NK-92 (cell line): ENCODE measurements around the gene CFAP61.
"Not testable (repeated sequence)": the region's sequence is repeated elsewhere in the genome, so short reads cannot be mapped to it uniquely, and the experiment has no call there.

ENCODE experiments used
- DNase-seq: peaks from one replicate; lab custom pipeline; 2025; ENCODE audit not compliant: unreplicated experiment; lab: John Stamatoyannopoulos, UW

Gene CFAP61

GRCh38 chr20:20052074-20052970 lies at the start of gene CFAP61, which contains the start of gene CRNKL1:
TSS of gene CFAP61 (plus strand) at chr20:20052532. CDS start at chr20:20056654, 4,122 bp downstream.
TSS of gene CRNKL1 (minus strand) at chr20:20052466. CDS start at chr20:20052342, 124 bp downstream.
- peak; percentile 68 for DNase-seq

DNA sequence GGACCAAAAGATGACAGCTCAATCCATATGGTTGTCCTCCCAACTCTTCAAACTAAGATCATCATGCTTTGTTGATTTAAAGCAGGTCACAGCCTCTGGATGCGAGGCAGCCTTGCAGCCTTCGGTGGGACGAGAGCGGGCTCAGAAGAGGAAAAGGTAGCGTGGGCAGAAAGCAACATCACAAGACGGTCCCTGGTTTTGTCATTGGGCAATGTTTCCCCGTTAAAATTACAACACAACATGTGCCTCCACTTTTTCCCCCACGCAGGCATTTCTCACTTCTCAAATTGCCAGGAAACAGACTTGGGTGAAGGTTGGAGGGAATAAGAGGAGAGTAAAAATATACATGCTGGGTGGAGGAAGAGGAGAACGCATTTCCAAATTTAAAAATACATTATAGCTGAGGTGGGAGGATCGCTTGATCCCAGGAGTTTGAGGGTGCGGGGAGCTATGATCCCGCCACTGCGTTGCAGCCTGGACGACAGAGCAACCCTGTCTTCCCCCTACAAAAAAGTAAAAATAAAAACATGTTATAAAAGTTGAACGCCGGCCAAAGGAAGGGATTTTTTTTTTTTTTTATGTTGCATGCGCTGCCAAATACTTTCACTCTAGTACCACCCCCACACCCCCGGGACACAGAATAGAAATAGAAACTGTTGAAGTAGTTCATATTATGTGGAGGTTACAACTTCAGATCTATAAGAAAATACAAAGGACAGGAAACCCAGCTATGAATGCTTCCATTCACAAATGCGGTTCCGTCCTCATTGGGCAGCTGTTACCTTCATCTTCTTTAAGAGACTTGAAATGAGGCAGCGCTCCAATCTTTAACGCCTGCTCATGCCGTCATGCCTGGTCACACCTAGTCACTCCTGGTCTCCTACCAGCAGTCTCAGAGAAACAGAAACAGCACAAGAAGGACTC lies 49.0 kb upstream of the CFAP61 start:
- no peak for DNase-seq

GRCh38 chr20:20003955-20004322 lies 48.4 kb upstream of the CFAP61 start:
- DNase-seq = not testable (repeated sequence)

- no peak for DNase-seq
Measured at GRCh38 chr20:20005342-20005741, 47.0 kb upstream of the CFAP61 start.

GRCh38 chr20:20009784-20010253 lies 42.5 kb upstream of the CFAP61 start:
- DNase-seq = no peak

- no peak for DNase-seq
Measured at GRCh38 chr20:20010639-20011500, 41.5 kb upstream of the CFAP61 start.

- DNase-seq = no peak
Measured at GRCh38 chr20:20012541-20012940, 39.8 kb upstream of the CFAP61 start.

GRCh38 chr20:20014659-20015058 lies 37.7 kb upstream of the CFAP61 start:
- DNase-seq = no peak

DNA sequence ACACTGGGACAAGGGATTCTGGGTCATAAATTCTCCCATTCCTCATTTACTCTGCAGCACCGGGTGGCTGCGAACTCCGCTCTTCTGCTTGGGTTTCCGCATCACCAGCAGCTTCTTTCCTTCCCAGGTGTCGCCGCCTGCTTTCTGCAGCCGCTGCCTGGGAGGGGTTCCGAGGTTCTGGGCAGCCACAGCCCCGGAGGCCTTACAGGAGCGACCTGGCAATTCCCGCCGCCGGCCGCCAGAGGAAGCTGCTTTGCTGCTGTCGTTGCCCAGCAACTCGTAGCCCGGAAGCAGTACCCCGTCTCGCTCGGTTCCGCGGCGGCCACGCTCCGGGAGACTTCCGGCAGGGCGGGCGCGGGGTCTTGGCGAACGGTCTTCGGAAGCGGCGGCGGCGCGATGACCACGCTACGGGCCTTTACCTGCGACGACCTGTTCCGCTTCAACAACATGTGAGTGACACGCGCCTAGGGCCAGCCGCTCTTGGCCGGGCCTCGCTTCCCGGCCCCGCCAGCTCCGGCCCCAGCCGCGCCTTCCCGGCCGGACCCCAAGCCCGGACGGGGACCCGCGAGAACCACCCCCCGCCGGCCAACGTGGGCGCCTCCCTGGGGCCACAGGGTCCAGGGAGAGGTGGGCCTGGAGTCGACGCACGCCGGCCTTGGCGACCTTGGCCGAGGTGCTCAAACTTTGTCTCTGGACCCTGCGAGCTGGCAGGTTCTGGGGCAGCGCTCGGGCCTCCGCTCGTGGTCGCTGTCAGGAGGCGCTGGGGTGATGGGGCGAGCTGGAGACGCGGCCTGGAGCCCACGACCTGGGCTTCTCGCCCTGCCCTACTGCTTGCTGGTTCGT lies 35.1 kb upstream of the CFAP61 start, which contains the start of gene NAA20:
NAA20 (plus strand) TSS at position 362 of the 843 bp plus-strand sequence; CDS start at position 397, 35 bp downstream.
- no peak for DNase-seq

- DNase-seq = no peak
Measured at GRCh38 chr20:20017844-20018185, 34.5 kb upstream of the CFAP61 start.

GRCh38 chr20:20018366-20018765 lies 34.0 kb upstream of the CFAP61 start:
- no peak for DNase-seq

- no peak for DNase-seq
Measured at GRCh38 chr20:20019123-20019522, 33.2 kb upstream of the CFAP61 start.

GRCh38 chr20:20020908-20021307 lies 31.4 kb upstream of the CFAP61 start:
- no peak for DNase-seq

GRCh38 chr20:20021835-20022234 lies 30.5 kb upstream of the CFAP61 start:
- DNase-seq = no peak

- DNase-seq = no peak
Measured at GRCh38 chr20:20022498-20022897, 29.8 kb upstream of the CFAP61 start.

- no peak for DNase-seq
Measured at GRCh38 chr20:20023395-20023794, 28.9 kb upstream of the CFAP61 start.

GRCh38 chr20:20024942-20025341 lies 27.4 kb upstream of the CFAP61 start:
- no peak for DNase-seq

GRCh38 chr20:20027284-20027683 lies 25.0 kb upstream of the CFAP61 start:
- DNase-seq = no peak

- no peak for DNase-seq
Measured at GRCh38 chr20:20031790-20032189, 20.5 kb upstream of the CFAP61 start.

DNA sequence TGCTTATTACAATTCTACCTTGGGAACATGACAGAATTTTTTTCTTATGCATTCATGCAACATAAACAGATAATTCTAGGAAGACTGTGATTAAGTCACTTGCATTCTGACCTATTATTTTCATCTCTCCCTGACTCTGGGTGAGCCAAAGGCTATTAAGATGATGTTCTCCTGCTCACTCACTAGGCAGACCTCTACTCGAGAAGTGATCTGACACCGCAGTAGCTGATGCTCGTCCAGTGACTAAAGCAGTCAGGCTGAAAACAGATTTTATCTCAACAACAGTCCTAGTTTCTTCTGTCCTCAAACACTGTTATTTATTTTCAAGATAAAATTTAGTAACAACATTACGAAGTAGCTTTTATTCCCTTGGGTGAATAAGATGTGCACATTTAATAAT lies 17.8 kb upstream of the CFAP61 start:
- DNase-seq = no peak
